ENCODE data around the gene CFAP97D1.

CFAP97D1 gene

DNA sequence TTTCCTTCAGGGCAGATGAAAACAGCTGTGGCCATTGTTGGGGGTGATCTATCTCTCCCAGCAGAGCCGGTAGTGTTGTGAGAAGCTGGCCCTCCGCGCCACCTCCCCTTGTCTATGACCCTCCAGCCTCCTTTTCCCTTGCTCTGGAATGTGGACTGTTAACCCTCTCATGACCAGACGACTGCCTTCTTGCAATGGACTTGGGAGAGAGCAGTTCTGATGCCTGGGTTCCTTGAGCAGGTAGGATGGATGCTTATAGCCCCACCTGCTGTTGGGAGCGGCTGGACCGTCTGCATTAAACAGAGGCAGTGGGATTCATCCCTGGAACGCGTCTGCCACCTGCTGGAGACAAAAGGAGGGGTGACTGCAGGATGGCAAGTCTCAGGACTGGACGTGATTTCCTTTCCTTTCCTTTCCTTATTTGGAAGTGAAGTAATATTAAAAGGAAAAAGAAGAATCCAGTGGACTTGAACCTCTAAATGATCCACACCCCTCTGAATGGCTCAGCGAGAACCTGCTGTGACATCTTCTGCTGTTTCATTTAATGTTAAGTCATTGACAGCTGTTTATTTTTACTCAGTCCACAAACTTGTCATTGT is 19.9 kb upstream of the CFAP97D1 start:
- Mint-ChIP-seq H3K36me3 (ENCODE audit: low read depth) (no peaks in the 10 kb centered on the region), H3K9me3 (no peaks in the 10 kb centered on the region), H3K4me3 (peak overlapping the region; percentile 22), H3K27me3 (ENCODE audit: low read depth, poor library complexity) (peaks cover 51% of the 10 kb centered on the region), H3K4me1 (peaks cover 48% of the 10 kb centered on the region), H3K27ac (no peak overlapping the region)
- TF ChIP-seq, protein P1, sequence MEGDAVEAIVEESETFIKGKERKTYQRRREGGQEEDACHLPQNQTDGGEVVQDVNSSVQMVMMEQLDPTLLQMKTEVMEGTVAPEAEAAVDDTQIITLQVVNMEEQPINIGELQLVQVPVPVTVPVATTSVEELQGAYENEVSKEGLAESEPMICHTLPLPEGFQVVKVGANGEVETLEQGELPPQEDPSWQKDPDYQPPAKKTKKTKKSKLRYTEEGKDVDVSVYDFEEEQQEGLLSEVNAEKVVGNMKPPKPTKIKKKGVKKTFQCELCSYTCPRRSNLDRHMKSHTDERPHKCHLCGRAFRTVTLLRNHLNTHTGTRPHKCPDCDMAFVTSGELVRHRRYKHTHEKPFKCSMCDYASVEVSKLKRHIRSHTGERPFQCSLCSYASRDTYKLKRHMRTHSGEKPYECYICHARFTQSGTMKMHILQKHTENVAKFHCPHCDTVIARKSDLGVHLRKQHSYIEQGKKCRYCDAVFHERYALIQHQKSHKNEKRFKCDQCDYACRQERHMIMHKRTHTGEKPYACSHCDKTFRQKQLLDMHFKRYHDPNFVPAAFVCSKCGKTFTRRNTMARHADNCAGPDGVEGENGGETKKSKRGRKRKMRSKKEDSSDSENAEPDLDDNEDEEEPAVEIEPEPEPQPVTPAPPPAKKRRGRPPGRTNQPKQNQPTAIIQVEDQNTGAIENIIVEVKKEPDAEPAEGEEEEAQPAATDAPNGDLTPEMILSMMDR (IDR thresholded peaks at IDR 0.05) = peak; percentile 98
- DNase-seq = peak; percentile 98

DNA sequence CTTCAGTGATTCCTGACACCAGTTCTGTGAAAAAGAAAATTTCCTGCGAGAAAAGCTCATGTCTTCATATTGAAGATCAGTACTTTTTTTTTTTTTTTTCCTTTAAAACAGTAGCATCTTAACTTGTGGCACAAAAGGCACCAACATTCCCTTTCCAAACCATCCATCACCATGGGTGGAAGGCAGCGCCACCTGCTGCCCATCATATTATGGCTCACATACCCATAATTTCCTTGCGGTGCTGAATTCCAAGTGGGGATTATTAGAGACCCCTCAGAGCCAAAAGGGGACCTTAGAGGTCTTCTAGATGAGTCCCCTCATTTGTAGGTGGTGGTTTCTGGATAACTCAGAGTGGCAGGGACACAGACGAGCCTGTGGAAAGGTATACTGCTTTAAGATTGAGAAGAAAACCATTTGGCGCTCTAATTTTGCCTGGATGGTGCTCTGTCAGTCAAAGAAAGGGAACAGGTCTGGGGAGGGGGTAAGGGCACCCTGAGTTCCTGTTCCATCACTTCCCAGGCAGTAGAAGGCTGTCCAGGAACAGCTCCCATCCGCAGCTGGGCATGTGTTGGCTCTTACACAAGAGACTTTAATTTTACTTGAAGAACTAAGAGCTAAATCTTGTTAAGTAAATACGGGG is 13.7 kb upstream of the CFAP97D1 start:
- peaks cover 22% of the 10 kb centered on the region for H3K27me3 Mint-ChIP-seq (ENCODE audit: low read depth, poor library complexity)

DNA sequence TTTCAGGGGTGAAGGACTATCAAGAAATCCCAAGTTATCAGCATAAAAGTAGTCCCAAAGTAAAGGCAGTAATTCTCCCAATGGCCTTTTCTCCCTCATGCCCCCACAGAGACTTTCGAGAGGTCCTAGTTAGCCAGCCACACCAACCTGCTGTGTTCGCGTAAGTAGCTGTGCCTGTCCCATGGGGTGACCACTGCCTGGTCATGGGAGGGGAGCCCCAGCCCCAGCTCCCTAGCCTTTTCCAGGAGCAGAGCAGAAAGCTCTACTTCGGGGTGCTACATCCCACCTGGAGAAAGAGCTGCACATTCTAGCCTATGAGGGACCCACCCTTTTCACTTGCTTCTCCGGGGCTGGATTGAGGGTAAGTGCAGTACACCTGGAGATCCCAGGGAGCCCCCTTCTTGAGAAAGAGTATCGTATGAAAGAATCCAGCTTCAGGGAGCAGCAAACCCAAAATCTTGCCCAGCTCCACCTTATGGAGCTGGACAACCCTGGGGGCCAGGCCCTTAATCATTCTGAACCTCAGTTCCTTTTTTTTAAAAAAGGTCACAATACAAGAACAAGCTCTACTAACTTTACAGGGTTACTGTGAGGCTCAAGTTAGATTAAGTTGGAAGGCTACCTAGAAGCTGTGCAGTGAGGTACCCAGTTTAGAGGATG is 13.1 kb upstream of the CFAP97D1 start:
- TF ChIP-seq, protein P1 (IDR thresholded peaks at IDR 0.05) = no peak
- no peak overlapping the region for H3K27ac Mint-ChIP-seq
- DNase-seq = no peak

More for the DNA sequence above, 13.7 kb upstream of the CFAP97D1 start:
- no peak overlapping the region for H3K27ac Mint-ChIP-seq
- no peaks in the 10 kb centered on the region for H3K9me3 Mint-ChIP-seq
- H3K4me3 Mint-ChIP-seq = no peak overlapping the region
- H3K36me3 Mint-ChIP-seq (ENCODE audit: low read depth) = peaks cover 22% of the 10 kb centered on the region
- TF ChIP-seq, protein P1 (IDR thresholded peaks at IDR 0.05) = peak; percentile 75
- DNase-seq = peak; percentile 72
- no peaks in the 10 kb centered on the region for H3K4me1 Mint-ChIP-seq

DNA sequence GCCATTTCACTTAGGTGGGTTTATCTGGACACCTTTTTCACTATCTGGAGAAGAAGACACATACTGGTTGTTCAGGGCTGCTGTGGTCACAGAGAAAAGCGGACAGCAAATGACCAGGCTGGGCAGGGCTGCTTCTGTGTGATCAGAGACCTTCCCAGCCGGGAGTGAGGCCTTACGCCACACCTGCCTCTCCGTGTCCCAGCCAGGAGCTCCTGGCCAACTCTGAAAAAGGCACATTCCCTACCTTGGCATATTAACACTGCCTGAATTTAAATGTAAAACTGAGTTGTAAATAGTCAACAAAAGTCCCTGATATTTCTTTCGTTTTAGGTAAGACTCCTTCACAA is 12.5 kb upstream of the CFAP97D1 start:
- Mint-ChIP-seq H3K27ac (no peak overlapping the region), H3K27me3 (ENCODE audit: low read depth, poor library complexity) (peaks cover 22% of the 10 kb centered on the region), H3K9me3 (no peaks in the 10 kb centered on the region), H3K4me3 (no peak overlapping the region), H3K36me3 (ENCODE audit: low read depth) (peaks cover 30% of the 10 kb centered on the region), H3K4me1 (peaks cover 3% of the 10 kb centered on the region)
- TF ChIP-seq, protein P1 (IDR thresholded peaks at IDR 0.05) = no peak
- no peak for DNase-seq

More for the DNA sequence above, 13.1 kb upstream of the CFAP97D1 start:
- Mint-ChIP-seq H3K4me1 (no peaks in the 10 kb centered on the region), H3K27me3 (ENCODE audit: low read depth, poor library complexity) (peaks cover 22% of the 10 kb centered on the region), H3K36me3 (ENCODE audit: low read depth) (peaks cover 25% of the 10 kb centered on the region), H3K4me3 (no peak overlapping the region), H3K9me3 (no peaks in the 10 kb centered on the region)

DNA sequence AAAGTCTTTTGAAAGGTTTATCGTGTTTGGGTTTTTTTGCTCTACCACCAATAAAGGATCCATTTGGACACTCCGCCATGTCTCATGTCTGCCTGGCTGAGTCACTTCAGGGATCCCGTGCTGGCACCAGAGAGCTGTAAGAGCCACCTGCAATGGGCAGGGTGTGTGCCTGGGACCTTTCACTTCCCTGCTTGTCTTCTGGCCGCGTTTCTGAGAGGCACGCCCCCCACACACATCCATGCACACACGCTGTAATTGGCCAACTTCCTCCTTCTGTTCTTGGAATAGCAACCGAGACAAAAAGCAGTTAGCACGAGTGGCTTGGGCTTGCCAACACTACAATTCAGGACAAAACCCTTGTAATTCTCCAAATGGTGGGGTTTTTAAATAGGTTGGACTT is 11.9 kb upstream of the CFAP97D1 start:
- H3K27me3 Mint-ChIP-seq (ENCODE audit: low read depth, poor library complexity) = peaks cover 17% of the 10 kb centered on the region
- H3K4me3 Mint-ChIP-seq = no peak overlapping the region
- no peak overlapping the region for H3K27ac Mint-ChIP-seq
- TF ChIP-seq, protein P1 (IDR thresholded peaks at IDR 0.05) = no peak
- peaks cover 10% of the 10 kb centered on the region for H3K4me1 Mint-ChIP-seq
- DNase-seq = no peak
- peaks cover 37% of the 10 kb centered on the region for H3K36me3 Mint-ChIP-seq (ENCODE audit: low read depth)
- no peaks in the 10 kb centered on the region for H3K9me3 Mint-ChIP-seq
